ENCODE data around the gene SMIM38. TPM values are rescaled to one million over a fixed set of nuclear protein-coding genes. Genes with fewer than 3 reads are reported as not detected.

The SMIM38 gene
- total RNA-seq, 1 experiment from 2014 or later, result 0.09 TPM

- Histone ChIP-seq H3K4ac (ENCODE audit: low read depth, low read length) (no peak overlapping the region), H3K14ac (ENCODE audit: insufficient read depth, low read length) (no peak overlapping the region; the same call in 1 of the 2 replicates), H3K9me3 (ENCODE audit: control insufficient read depth, low read depth, low read length) (no peaks in the 10 kb centered on the region), H2BK15ac (ENCODE audit: low read depth, low read length) (no peak overlapping the region), H3K23me2 (ENCODE audit: insufficient read length, low read depth, low read length, poor library complexity, severe bottlenecking) (no peaks in the 10 kb centered on the region), H2BK20ac (ENCODE audit: low read depth, low read length, poor library complexity, severe bottlenecking) (no peak overlapping the region), H3T11ph (ENCODE audit: low read length) (no peak overlapping the region), H2AK5ac (ENCODE audit: insufficient read length, low read length) (no peak overlapping the region), H2BK120ac (ENCODE audit: low read depth, low read length, poor library complexity, severe bottlenecking) (no peak overlapping the region), H3K27me3 (ENCODE audit: insufficient read depth, low read length) (no peaks in the 10 kb centered on the region), H3K23ac (ENCODE audit: insufficient read length, low read depth, low read length) (no peak overlapping the region), H3K56ac (ENCODE audit: insufficient read length, low read depth, low read length) (no peak overlapping the region), H3K4me1 (ENCODE audit: insufficient read depth, low read length) (no peaks in the 10 kb centered on the region), H4K20me1 (ENCODE audit: control insufficient read depth, insufficient read depth, insufficient read length) (no peaks in the 10 kb centered on the region), H2BK12ac (ENCODE audit: insufficient read length, low read depth, low read length) (no peak overlapping the region), H3K79me2 (ENCODE audit: insufficient read depth, low read length) (no peaks in the 10 kb centered on the region), H3K27ac (ENCODE audit: insufficient read length, low read depth, low read length) (no peak overlapping the region), H2BK5ac (ENCODE audit: insufficient read length, low read length) (no peak overlapping the region), H4K5ac (ENCODE audit: insufficient read length, low read depth, low read length) (no peak overlapping the region), H4K8ac (replicated peaks; ENCODE audit: insufficient read length, low read depth, low read length) (no peak overlapping the region), H4K91ac (ENCODE audit: insufficient read length, low read depth, low read length) (no peak overlapping the region), H3K18ac (ENCODE audit: insufficient read length, low read depth, low read length) (no peak overlapping the region), H2AFZ (ENCODE audit: low read length) (no peak overlapping the region), H3K4me2 (ENCODE audit: insufficient read depth, insufficient read length, low read length) (no peak overlapping the region), H3K9ac (ENCODE audit: extremely low read depth, insufficient read length, low read length) (no peak overlapping the region), H3K79me1 (ENCODE audit: insufficient read depth, low read depth, low read length, poor library complexity, severe bottlenecking) (no peaks in the 10 kb centered on the region)
- peaks cover 7 to 11% of the 10 kb centered on the region in 2 experiments; a peak in 3 of 5 replicates for H3K9me3 Mint-ChIP-seq
- H3K4me3 Mint-ChIP-seq, result no peak overlapping the region
- no peak for TF ChIP-seq CTCF (conservative IDR thresholded peaks at IDR 0.05)
- DNase-seq, result no peak
- WGBS (ENCODE audit: extremely low coverage, insufficient read length, low lambda C conversion rate), result no CpG with 5 or more reads among the region's 9 CpGs
- H3K27ac Mint-ChIP-seq, result no peak overlapping the region
- peaks cover 16 to 30% of the 10 kb centered on the region in 2 experiments for H3K4me1 Mint-ChIP-seq
- peaks cover 8% of the 10 kb centered on the region for H3K27me3 Mint-ChIP-seq (ENCODE audit: low read depth)
- H3K36me3 Mint-ChIP-seq (ENCODE audit: insufficient read depth in 1 of 3, low read depth in 3 of 3), result peaks cover 0 to 5% (median 0%) of the 10 kb centered on the region in 3 experiments; a peak in 1 of 7 replicates
These were observed 34.7 kb upstream of the SMIM38 start for GRCh38 chr11:69121021-69121420.

Data from H9 (cell line).